Activated T-helper 9 cell treated with anti-CD3 and anti-CD28 coated beads, Interleukin-2, amount 50 U/mL, for 16 hours (primary cell): ENCODE measurements around the gene EXOC6B.

ENCODE experiments used
- DNase-seq: peaks from one replicate; pipeline ENCODE4 v3.0.0-alpha.2; 2020; ENCODE audit warnings: low read depth

Gene EXOC6B

DNA sequence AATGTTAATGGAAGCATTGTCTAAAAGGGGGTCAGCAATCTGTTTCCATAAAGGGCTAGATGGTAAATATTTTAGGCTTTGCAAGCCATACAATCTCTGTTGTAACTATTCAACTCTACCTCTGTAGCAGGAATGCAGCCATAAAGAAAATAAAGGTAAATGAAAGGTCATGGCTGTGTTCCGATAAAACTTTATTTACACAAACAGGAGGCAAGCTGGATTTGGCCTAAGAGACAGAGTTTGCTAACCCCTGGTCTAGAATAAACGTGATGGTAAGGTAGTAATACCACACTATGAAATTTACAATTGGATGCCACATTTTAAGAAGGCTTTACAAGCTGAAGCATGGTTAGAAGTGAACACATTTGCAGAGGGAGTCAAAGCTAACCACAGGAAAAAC, 91.4 kb downstream of the EXOC6B start:
- DNase-seq, result no peak

DNA sequence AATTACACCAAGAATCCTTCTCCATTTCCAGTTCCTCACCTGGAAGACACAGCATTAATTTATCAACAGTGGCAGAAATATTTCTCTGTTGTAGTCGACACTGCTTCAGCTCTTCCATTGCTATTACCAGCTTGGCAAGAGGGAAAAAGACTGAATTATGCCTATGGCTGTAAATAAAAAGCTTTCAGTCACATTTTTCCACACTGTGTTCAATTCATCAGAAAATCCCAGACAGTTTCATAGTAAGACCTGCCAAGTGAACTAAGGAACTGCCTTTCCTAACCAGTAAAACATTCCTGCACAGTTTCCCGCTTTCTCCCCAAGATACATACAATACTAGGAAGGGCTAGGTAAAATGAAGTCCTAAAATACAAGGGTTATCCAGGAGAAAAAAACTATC, 94.7 kb downstream of the EXOC6B start:
- DNase-seq, result no peak

DNA sequence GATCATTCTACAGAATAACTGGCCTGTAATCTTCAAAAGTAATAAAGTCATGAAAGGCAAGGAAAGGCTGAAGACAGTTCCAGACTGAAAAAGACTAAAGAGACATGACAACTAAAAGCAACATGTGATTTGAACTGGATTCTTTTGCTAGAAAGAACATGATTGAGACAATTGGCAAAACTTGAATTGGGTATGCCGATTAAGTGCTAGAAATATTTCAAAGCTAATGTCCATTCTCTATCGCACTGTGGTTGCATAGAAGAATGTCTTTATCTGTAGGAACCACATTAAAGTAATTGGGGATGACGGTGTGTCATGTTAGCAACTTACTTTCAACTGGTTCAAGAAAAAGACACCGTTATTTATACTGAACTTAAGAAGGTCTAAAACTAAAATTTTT, 98.5 kb downstream of the EXOC6B start:
- no peak for DNase-seq

DNA sequence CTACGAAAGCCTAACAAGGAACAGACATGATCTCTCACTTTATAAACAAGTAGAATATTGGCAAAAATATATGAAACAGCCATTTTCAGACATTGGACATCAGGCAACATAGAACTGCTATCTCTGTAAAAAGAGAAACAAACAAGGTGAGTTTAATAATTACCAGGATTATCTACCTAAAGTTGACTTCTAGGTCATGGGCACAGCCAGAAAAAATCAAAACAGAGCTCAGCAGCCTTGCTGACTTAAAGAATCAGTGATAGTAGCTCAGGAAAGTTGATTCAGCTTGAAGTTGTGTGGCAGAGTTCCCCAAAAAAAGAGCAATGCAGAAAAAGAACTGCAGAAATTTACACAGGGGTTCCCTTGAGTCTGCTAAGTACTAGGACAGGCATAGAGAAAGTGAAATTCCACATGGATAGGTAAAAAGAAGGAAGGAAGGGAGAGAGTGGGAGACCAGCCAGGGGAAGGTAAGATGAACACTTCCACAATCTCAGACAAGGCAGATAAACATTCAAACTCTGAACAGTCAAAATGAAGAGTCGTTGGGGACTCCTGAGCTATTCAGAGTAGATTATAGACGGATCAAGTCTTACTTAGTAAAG, 102.0 kb downstream of the EXOC6B start:
- no peak for DNase-seq

DNA sequence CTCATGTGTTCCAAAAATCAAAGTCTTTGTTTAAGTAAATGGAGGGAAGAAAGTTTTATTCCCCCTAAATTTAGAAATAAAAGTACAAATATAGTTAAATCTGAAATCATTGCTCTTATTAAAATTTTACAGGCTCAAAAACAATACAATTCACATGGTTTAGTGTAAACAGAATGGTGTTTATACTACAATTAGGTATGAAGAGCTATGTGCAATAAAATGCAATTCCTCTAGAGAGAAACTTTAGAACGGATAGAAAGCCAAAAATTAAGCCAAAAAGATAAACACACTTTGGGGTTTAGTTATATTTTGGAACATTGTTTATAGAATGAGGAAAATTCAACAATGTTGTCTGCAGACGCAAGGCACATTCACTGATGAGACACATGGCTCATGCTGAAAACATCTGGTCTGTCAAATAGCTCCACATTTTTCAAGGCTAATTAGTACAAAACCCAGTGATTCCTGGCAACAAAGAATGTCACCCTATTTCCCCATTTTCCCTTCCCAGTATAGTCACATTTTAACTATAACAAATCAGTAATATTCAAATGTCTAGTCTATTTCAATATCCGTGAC, 103.3 kb downstream of the EXOC6B start:
- DNase-seq, result no peak

DNA sequence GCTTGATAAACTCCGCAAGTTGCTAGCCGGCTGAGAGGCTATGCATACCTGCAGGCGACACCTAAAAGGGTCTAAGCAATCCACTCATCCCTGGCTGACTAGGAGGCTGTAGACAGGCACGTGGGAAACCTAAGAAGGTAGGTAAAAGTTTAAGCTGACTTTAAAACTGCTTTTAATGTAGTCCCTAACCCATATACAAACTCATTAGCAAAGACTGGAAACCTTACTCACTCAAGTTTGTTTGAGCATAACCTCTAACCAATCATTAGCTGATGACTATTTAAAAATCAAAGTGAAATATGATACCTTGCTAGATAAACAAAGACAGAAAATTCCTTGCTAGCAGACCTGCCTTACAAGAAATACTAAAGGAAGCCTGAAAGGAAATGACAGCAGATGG, 106.4 kb downstream of the EXOC6B start:
- no peak for DNase-seq

DNA sequence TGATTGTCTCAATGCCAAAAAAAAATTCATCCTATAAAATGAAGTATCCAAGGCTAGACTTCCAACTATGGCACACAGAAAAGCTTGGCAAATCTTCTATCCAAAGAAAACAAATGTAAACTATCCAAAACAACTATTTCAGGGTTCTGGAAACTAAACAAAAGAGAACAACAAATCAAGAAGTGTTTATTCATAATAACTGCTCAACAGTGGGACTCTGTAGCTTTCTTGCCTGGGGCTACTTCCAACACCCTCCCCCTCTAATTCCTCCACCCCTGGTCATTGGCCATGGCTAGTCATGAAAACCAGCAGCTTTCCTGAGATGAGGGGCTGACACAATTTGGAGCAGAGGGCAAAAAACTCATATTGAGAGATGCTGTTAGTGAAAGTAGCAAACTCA, 107.0 kb downstream of the EXOC6B start:
- DNase-seq, result no peak

DNA sequence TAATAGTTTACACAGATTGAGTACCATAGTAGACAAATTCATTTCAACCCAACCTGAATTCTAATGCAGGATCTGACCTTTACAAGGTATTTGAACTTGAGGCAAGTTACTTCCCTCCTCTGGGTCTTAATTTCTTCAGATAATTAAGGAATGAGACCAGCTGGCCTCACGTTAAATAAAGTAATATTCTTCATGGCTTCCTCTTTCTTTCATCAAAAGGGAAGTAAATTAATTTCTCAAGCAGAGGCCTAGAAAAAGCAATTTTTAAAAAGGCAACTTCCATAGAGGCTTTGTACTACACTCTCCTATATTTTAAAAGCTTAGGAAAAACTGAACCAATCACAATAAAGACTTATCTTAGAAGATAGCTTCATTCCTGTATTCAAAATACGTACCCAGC, 109.2 kb downstream of the EXOC6B start:
- no peak for DNase-seq

DNA sequence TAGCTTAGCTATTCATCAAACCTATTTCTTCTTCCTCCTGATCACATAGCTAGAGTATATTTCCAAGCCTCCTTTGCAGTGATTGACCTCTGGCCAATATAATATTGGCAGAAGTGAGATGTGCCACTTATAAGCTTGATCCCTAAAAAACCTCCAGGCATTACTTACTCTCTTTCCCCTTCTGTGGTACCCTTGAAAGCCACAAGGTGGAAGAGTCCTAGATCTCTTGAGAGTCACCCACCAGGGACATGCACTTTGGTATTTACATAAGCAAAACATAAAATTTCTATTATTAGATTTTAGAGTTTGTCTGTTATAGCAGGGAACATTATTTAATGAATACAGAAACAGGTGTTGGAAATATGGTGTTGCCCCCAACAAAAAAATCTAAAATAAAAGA, 112.0 kb downstream of the EXOC6B start:
- no peak for DNase-seq

DNA sequence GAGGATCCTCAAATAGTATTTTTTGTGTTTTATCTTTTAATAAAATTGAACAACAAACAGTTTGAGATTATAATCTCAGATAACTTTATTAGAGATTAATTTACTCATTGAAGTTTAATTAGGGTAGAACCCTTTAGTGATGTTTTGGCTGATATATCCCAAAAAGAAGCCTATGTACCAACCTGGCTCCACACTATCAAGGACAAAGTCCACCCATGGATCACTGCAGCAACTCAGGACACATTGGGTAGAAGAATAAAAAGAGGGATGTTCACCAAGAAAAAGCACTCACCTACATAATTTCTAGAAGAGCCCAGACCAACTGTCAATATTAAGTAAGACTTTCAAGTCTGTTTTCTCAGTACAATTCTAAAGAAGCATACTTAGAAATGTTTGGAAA, 112.9 kb downstream of the EXOC6B start:
- DNase-seq, result no peak

DNA sequence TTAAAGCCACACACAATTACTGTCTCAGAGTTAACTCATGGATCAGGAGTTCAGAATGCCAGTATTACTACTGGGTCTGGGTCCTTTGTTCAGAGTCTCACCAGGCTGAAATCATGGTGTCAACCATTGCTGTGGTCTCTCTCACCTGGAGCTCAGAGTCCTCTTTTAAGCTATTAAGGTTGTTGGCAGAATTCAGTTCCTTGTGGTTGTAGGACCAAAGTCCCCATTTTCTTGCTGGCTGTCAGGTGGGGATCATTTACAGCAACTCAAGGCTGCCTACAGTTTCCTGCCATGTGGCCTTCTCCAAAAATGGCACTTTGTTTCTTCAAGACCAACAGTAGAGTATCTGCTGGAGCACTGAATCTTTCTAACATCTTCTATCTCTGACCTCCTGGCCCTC, 113.5 kb downstream of the EXOC6B start:
- DNase-seq, result no peak

DNA sequence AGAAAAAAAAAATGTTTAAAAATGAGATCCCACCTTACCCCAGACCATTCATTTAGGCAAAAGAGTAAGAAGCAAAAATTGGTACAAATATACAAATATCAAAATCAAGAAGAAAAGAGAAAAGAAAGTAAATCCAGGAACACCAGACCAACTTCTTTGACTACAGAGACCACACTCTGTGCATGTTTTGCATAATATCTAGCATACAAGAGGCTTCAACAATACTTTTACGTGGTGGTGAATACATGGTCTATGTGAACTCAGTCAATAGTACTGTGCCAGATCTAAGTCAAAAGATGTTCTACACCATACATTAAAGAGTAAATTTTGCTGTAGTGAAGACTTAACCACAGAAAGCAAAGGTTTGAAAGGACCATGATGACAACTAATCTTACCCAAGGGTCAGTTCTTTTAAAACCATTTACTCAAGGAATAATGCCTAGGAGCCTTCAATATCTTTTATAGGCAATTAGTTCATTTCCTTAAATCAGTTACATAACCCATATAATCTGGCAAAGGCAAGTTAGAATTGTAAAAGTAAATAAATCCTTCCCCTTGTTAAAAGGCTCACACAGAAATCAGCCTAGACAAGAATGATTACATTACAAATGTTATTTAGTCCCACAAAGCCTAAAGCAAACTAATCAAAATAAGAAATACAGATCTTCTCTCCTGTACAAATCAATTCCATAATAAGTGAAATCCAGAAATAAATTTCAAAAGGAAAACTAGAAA, 115.2 kb downstream of the EXOC6B start:
- no peak for DNase-seq

DNA sequence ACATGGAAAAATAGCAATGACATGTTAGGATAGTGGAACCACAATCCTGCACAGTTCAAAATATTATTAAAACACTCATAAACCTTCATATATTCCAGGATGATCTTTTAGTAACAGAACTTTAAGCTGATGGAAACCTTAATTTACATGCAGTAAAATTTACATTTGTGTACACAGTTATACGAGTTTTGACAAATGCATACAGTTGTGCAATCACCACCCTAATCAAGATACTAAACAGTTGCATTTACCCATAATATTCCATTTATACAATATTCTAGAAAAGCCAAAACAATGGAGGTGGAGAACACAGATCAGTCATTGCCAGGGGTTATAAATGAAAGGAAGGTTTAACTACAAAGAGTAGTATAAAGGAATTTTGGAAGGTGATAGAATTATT, 117.6 kb downstream of the EXOC6B start:
- DNase-seq, result no peak

DNA sequence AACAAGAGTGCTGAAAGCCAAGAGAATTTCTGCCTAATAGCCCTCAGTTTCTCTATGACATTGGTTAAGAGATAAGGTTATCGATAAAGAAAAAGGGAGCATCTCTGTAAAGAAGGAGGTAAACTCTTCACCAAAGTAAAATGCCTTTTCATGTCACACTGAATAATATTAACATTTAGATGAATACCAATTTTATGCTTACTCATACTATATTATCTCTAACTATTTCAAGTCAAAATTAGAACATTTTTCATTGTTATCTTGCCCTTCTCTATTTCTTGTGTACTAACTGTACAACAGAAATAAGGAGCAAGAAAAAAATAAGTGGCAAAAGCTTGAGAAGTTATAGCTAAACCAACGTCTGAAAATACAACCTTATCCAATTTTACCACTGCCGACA, 127.5 kb downstream of the EXOC6B start:
- DNase-seq, result no peak

DNA sequence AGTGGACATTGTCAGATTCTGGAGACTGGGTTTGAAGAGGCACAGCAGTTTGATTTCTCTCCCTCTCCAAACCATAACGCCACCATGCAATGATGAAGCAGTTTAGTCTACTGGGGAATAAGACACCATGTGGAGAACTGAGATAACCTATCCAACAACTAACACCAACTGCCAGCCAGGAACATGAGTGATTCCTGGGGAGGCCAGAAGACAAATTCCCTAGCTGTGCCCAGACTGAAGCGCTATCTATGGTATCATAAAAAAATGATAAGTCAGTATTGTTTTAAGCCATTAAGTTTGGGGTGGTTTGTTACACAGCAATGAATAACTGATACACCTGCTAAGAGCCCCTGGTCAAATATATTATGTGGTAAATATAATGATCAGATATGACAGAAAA, 129.3 kb downstream of the EXOC6B start:
- no peak for DNase-seq

DNA sequence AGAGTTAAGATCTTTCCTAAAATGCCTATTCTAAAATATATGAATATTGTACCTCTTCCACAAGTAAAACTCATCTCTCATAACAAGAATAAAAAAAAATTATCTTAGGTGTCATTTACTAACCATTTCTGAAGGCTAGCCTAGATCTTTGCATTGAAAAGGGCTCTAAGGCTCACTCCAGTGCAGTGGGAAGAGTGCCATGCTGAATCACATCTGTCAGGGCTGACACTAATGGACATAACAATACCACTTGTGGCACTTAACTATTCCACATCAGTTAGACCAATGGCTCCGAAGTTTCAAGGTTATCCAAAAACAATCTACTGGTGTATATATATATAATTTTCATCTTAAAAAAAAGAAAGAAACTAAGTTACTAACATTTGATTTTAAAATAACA, 130.2 kb downstream of the EXOC6B start:
- no peak for DNase-seq

DNA sequence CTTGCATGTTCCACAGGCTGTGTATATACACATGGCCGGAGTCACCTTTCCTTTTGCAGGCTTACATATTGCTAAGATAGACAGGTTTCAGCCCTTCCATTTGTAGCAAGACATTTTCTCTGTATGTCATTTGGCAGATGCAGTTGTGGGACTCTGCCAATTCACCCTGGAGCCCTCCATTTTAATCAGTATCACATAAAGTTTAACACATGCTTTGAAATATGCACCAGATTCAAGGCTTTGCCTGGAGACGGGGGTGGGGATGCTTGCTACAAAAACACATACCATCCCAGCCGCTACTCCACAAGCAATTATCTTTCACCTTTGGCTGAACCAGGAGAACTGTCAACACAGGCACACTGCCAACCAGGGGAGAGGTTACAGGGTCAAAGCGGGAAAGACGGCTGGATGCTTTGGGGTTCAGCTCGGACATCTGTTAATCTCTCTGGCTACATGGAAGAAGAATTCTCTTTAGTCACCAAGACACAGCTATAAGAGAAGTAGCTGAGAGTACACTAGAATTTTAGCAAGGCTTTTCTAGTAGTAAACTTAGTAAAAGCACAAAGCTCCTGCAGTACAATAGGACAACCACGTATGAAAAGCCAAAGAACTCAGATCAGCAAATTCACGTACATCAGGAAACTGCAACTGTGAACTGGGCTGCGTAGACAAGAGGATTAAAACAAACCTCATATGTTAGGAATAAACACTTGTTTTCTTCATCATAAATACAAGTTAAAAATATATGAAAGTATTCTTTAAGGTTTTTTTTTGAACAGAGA, 130.9 kb downstream of the EXOC6B start:
- DNase-seq, result no peak

DNA sequence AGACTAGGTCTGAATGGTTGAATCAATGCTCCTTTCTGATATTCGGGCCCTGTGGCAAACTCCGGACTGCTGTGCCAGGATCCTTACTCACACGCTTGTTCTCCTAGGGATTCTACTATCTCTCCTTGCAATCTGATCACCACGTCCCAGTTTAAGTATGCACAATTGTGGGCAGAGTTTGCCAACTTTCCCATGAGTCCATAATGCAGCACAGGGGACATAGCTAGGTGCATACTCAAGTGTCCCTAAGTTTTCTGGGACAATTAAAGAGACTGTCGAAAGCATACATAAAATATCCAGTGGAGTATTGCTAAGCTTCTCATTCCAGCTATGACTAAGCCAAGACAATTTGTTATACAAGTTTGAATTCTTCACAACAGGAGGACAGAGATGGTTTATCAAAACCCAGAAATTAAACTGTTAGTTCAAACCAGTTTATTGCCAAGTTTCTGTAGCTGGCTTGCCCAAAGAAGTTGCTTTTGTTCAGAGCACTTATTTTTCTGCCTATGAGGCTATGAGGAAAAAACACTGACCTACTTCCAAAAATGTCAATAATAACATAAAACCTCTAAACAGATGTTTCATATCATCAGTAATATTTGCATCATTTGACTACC, 136.1 kb downstream of the EXOC6B start:
- DNase-seq, result no peak

DNA sequence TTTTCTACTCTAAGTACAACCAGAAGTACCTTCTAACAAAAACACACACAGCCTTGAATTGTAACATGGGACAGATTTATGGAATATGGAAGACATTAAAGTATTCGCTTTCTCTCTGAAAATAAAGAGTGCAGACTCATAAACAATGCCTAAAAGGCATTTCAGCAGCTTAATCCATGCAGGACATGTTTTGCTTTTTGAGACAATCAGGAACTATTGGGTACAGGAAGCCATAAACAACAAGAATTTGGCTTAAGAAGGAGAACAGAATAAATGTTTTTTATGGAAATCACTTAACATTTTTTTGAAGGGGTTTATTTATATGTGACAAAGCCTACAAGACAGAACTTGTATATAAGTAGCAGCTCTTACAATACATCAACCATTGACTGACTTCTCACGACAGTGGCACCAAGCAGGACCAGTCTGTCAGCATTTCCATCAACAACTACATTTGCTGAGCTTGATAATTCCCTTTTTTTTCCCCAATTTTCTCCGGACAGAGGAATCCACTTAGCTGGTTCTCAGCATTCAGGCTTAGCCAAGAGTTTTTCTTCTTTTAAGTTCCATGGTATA, 140.1 kb downstream of the EXOC6B start:
- no peak for DNase-seq

DNA sequence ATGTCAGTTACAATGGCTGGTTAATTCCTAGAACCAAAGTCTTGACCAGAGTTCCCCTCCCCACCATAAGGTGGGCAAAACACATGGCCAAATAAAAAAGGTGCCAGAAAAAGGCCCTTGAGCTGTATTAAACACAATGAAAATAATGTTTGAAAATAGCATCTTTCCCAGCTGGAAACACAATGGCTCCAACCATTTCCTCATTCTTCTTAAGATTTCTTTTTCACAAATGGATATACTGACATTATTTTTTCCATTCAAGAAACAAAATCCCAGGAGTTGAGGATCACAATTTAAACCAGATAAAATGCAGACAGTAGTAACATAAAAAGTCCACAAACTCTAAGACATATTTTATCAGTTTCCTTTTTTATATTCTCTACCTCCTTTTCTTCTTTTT, 143.8 kb downstream of the EXOC6B start:
- no peak for DNase-seq

DNA sequence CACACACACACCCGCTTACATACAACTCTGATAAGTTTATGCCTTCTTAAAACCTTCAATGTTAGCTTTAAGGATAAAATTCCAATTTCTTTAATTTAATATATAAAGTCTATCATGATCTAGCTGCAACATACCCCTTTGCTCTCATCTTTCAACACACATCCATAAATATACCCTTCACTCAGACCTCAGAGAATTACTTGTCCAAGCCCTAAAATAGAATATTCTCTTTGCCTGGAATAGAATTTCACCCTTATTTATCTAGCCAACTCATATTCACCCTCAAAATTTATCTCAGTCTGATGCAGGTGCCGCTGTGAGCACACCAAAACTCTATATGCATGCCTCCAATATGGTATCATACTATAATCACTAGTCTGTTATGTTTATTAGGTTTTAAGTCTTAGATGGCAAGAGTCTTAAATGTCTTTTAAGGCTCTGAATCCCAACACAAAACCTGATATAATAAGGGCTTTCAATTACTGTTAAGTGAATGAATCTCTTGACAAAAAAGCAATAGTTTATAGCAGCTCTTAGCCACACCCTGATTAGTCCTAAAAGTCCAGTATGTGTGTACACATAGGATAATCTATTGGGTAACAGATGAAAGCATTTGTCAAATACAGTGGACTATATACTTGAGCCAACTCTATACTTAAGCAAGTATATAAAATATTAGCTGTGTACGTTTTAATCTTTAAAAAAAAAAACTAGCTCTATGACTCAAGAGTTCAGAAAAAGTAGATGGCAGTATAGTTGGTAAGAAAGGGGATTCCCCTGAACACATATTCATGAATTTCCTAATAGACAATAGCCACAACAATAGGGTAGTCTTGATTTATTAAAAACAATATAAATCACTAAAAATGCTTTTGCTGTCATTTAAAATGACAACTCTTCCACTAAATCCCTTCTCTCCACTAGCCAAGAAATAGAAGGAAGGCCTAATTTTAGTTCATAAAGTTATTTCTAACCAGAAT, 144.5 kb downstream of the EXOC6B start:
- DNase-seq, result no peak
